OCI-LY7 (cell line): ENCODE results near the gene ARHGAP45. TPM values are rescaled to one million over a fixed set of nuclear protein-coding genes. Genes with fewer than 3 reads are reported as not detected.
A peak's percentile ranks its signal among the peaks of the same experiment; 100 is the strongest.

Experiments used
- BruUV-seq: library from RNA; stranded (reverse); fragments of 400-500 nt; replicated peaks from 2 replicates; lab custom pipeline; 2021; lab: Mats Ljungman, UMichigan
- CTCF ChIA-PET: fragments of 300-600 bp; sonication (Branson Sonifier 250); formaldehyde crosslinking; loops from one replicate; lab custom pipeline; 2022; ENCODE audit warnings: antibody characterized with exemption; ENCODE audit not compliant: unreplicated experiment; lab: Charles Lee
- POLR2A ChIA-PET: fragments of 300-600 bp; sonication (Branson Sonifier 250); formaldehyde crosslinking; loops from one replicate; lab custom pipeline; 2022; ENCODE audit warnings: antibody characterized with exemption; lab: Charles Lee
- DNase-seq: peaks from one replicate; pipeline ENCODE4 v3.0.0-alpha.2; 2015; ENCODE audit warnings: low spot score
- H2AFZ ChIP-seq: fragments of 200-600 bp; sonication (generic), shearing (Covaris generic); 2 replicates; pipeline ENCODE4 v1.6.1; 2014; ENCODE audit warnings: mild to moderate bottlenecking, antibody characterized with exemption, low read length, moderate library complexity
- H3K27ac ChIP-seq: fragments of 200-600 bp; sonication (generic); 2 replicates; pipeline ENCODE4 v1.5.1; 2014; ENCODE audit warnings: mixed run types, low read depth, mild to moderate bottlenecking, moderate library complexity, low read length, inconsistent platforms; ENCODE audit not compliant: poor library complexity, severe bottlenecking
- H3K36me3 ChIP-seq: fragments of 200-600 bp; sonication (generic); 2 replicates; pipeline ENCODE4 v1.6.1; 2014; ENCODE audit warnings: mild to moderate bottlenecking, antibody characterized with exemption, low read length, moderate library complexity, mixed read lengths; ENCODE audit not compliant: insufficient read depth
- H3K4me1 ChIP-seq: fragments of 200-600 bp; sonication (generic); 2 replicates; pipeline ENCODE4 v1.5.1; 2014; ENCODE audit warnings: mild to moderate bottlenecking, low read length; ENCODE audit not compliant: insufficient read depth, poor library complexity, severe bottlenecking
- H3K4me2 ChIP-seq: fragments of 200-600 bp; sonication (generic); 2 replicates; pipeline ENCODE4 v1.6.1; 2014; ENCODE audit warnings: mild to moderate bottlenecking, low read length
- H3K4me3 ChIP-seq: fragments of 200-600 bp; sonication (generic); 2 replicates; pipeline ENCODE4 v1.5.1; 2014; ENCODE audit warnings: mild to moderate bottlenecking, low read depth, low read length; ENCODE audit not compliant: poor library complexity, severe bottlenecking
- H3K79me2 ChIP-seq: fragments of 200-600 bp; sonication (generic); 2 replicates; pipeline ENCODE4 v1.6.1; 2016; ENCODE audit warnings: low read depth, mild to moderate bottlenecking, low read length, moderate library complexity, mixed read lengths; ENCODE audit not compliant: insufficient read depth
- H3K9me2 ChIP-seq: fragments of 200-600 bp; sonication (generic); 2 replicates; pipeline ENCODE4 v1.6.1; 2016; ENCODE audit warnings: mild to moderate bottlenecking, low read length, mixed read lengths; ENCODE audit not compliant: insufficient read depth
- H3K9me3 ChIP-seq: fragments of 200-600 bp; sonication (generic); 2 replicates; pipeline ENCODE4 v1.6.1; 2014; ENCODE audit warnings: mild to moderate bottlenecking, mixed run types, low read length, mixed read lengths
- H4K20me1 ChIP-seq: fragments of 200-600 bp; sonication (generic); 2 replicates; pipeline ENCODE4 v1.6.1; 2014; ENCODE audit warnings: mild to moderate bottlenecking, antibody characterized with exemption, low read length, moderate library complexity, mixed read lengths; ENCODE audit not compliant: insufficient read depth
- EZH2phosphoT487 ChIP-seq: fragments of 200-600 bp; sonication (generic); IDR thresholded peaks from 2 replicates; pipeline ENCODE4 v1.6.1; 2018; ENCODE audit warnings: low read depth, borderline replicate concordance, mild to moderate bottlenecking, mixed run types, antibody characterized with exemption, low read length, moderate library complexity, mixed read lengths
- intact Hi-C: fragments of 100-400 bp; cut with micrococcal nuclease; formaldehyde crosslinking; loops from one replicate; pipeline ENCODE4 v1.10.0; 2022; ENCODE audit not compliant: unreplicated experiment
- total RNA-seq, 2 experiments: library from RNA; depleted of rRNA in 1 of 2; stranded (reverse); fragments of >200 nt in 1 of 2; shearing (Covaris generic) in 1 of 2; gene quantifications; 2 replicates each; pipeline ENCODE4 v1.2.3, GENCODE V29; 2014 to 2022
- TF ChIP-seq, protein P1 (sequence below): fragments of 200-600 bp; sonication (generic); conservative IDR thresholded peaks from 2 replicates; pipeline ENCODE4 v1.5.1; 2014; ENCODE audit warnings: mild to moderate bottlenecking, antibody characterized with exemption, low read length, moderate library complexity, mixed read lengths

Gene ARHGAP45
- total RNA-seq, 2 experiments from 2014 or later, result 135 to 143 TPM

DNA sequence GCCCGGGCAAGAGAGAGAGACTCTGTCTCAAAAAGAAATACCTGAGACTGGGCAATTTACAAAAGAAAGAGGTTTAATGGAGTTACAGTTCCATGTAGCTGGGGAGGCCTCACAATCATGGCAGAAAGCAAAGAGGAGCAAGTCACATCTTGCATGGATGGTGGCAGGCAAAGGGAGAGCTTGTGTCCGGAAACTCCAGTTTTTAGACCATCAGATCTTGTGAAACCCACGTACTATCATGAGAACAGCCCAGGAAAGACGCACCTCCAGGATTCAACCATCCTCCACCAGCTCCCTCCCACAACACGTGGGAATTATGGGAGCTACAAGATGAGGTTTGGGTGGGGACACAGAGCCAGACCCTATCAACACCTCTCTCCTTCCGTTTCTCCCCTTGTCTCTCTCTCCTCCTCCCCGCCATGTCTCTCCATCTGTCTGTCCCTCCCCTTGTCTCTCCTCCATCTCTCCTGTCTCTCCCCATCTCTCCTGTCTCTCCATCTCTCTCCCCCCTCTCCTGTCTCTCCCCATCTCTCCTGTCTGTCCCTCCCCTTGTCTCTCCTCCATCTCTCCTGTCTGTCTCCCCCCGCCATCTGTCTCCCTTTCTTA, 18.2 kb downstream of the ARHGAP45 start:
- ChIA-PET CTCF (no interaction called here), POLR2A (no interaction called here)
- Histone ChIP-seq H3K4me1 (peaks cover 35% of the 10 kb centered on the region), H3K27ac (no peak overlapping the region), H3K4me3 (no peak overlapping the region), H3K36me3 (peaks cover 91% of the 10 kb centered on the region), H3K79me2 (no peaks in the 10 kb centered on the region), H3K9me2 (no peaks in the 10 kb centered on the region), H3K9me3 (no peaks in the 10 kb centered on the region), H4K20me1 (no peaks in the 10 kb centered on the region), H3K4me2 (no peak overlapping the region), H2AFZ (no peak overlapping the region)
- DNase-seq, result no peak
- intact Hi-C loops, result no loop called here
- no TSS peak for BruUV-seq
- TF ChIP-seq, protein P1, sequence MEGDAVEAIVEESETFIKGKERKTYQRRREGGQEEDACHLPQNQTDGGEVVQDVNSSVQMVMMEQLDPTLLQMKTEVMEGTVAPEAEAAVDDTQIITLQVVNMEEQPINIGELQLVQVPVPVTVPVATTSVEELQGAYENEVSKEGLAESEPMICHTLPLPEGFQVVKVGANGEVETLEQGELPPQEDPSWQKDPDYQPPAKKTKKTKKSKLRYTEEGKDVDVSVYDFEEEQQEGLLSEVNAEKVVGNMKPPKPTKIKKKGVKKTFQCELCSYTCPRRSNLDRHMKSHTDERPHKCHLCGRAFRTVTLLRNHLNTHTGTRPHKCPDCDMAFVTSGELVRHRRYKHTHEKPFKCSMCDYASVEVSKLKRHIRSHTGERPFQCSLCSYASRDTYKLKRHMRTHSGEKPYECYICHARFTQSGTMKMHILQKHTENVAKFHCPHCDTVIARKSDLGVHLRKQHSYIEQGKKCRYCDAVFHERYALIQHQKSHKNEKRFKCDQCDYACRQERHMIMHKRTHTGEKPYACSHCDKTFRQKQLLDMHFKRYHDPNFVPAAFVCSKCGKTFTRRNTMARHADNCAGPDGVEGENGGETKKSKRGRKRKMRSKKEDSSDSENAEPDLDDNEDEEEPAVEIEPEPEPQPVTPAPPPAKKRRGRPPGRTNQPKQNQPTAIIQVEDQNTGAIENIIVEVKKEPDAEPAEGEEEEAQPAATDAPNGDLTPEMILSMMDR, result no peak
- no peak for TF ChIP-seq EZH2phosphoT487

DNA sequence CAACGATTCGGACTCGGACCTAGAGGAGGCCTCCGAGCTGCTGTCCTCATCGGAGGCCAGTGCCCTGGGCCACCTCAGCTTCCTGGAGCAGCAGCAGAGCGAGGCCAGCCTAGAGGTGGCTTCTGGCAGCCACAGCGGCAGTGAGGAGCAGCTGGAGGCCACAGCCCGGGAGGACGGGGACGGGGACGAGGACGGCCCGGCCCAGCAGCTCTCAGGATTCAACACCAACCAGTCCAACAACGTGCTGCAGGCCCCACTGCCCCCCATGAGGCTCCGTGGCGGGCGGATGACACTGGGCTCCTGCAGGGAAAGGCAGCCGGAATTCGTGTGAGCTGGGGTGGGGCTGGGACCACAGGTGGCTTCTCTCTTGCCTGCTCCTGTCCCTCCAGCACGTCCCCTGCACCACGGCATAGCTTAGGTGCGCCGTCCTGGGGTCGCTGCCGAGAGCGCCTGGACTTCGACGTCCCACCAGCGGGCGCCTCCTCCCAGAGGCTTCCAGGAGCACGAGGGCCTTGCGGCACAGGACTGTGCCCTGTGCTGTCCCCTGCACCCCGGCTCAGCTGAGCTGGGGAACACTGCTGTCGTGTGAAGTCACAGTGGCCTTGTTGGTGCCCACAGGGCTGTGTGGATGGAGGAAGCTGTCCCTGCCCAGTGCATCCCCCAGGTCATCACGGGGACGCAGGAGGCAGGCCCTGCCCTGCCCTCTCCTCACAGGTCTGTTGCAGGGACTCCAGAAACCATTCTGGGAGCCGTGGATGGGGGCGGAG, 18.9 kb downstream of the ARHGAP45 start:
- no peak overlapping the region for H2AFZ ChIP-seq
- no peaks in the 10 kb centered on the region for H3K79me2 ChIP-seq
- ChIA-PET CTCF (no interaction called here), POLR2A (no interaction called here)
- H3K9me3 ChIP-seq, result no peaks in the 10 kb centered on the region
- no peak overlapping the region for H3K27ac ChIP-seq
- H3K4me3 ChIP-seq, result no peak overlapping the region
- DNase-seq, result no peak
- H3K9me2 ChIP-seq, result no peaks in the 10 kb centered on the region
- TSS peak; percentile 84 for BruUV-seq
- peaks cover 35% of the 10 kb centered on the region for H3K4me1 ChIP-seq
- intact Hi-C loops, result no loop called here
- no peaks in the 10 kb centered on the region for H4K20me1 ChIP-seq
- TF ChIP-seq, protein P1, result no peak
- no peak for TF ChIP-seq EZH2phosphoT487
- no peak overlapping the region for H3K4me2 ChIP-seq
- H3K36me3 ChIP-seq, result peaks cover 87% of the 10 kb centered on the region

DNA sequence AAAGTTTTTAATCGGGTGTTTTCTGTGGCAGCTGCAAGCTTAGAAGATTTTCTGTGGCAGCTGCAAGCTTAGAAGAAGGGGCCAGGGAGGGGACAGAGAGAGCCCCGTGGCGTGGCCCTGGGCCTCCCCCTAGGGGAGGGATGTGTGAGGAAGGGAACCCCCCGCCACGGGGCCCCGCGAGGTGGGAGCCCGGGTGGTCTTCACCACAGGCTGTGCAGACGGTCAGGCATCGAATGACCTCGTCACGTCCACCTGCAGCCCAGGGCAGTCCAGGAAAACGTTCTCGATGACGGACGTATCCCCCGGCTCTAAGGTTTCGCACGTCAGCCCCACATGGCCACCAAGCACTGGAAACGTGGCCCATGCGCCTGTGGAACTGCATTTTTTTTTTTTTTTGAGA, 19.6 kb downstream of the ARHGAP45 start:
- Histone ChIP-seq H3K36me3 (peaks cover 87% of the 10 kb centered on the region), H3K79me2 (no peaks in the 10 kb centered on the region), H3K4me3 (no peak overlapping the region), H3K4me2 (no peak overlapping the region), H3K9me3 (no peaks in the 10 kb centered on the region), H2AFZ (no peak overlapping the region), H4K20me1 (no peaks in the 10 kb centered on the region), H3K27ac (no peak overlapping the region), H3K9me2 (no peaks in the 10 kb centered on the region), H3K4me1 (peaks cover 35% of the 10 kb centered on the region)
- BruUV-seq, result no TSS peak
- CTCF ChIA-PET, result no interaction called here
- POLR2A ChIA-PET, result no interaction called here
- intact Hi-C loops, result no loop called here
- DNase-seq, result no peak
- TF ChIP-seq, protein P1, result no peak
- TF ChIP-seq EZH2phosphoT487, result no peak
